ENCODE results near the gene STARD7. TPM values are rescaled to one million over a fixed set of nuclear protein-coding genes. Genes with fewer than 3 reads are reported as not detected.

The STARD7 gene
- total and polyA plus RNA-seq, 9 of the 15 experiments (the other 6 are each of a cell fraction or from before 2014, with no cell fraction given), result 90.9 to 196 (median 145) TPM

- TF ChIP-seq MTA3 (IDR thresholded peaks at IDR 0.05; ENCODE audit: borderline replicate concordance) (no peak), GTF2E2 (tag; IDR thresholded peaks at IDR 0.05) (no peak), HMG20A (CRISPR knock-in tag; conservative IDR thresholded peaks at IDR 0.05) (no peak), CC2D1A (IDR thresholded peaks at IDR 0.05) (peak; percentile 67; the same call in 1 of the 2 replicates), CTCF (IDR thresholded peaks at IDR 0.05 in 2 of 3, conservative IDR thresholded peaks at IDR 0.05 in 1 of 3; ENCODE audit: insufficient read depth in 2 of 3, low read depth in 1 of 3, low read length in 3 of 3) (peak; percentile 91 to 96 (median 95)), FOXP1 (CRISPR knock-in tag; IDR thresholded peaks at IDR 0.05) (0 out of 2 replicates have a peak, but pooled peaks have one; percentile 41), KLF1 (tag; IDR thresholded peaks at IDR 0.05) (no peak), CBFA2T2 (conservative IDR thresholded peaks at IDR 0.05) (peak; percentile 48), BHLHE40 (IDR thresholded peaks at IDR 0.05; ENCODE audit: low read length) (peak; percentile 16; the same call in 1 of the 2 replicates), TOE1 (IDR thresholded peaks at IDR 0.05; ENCODE audit: borderline replicate concordance) (peak; percentile 33; the same call in 1 of the 2 replicates), TOE1 (CRISPR knock-in tag; IDR thresholded peaks at IDR 0.05; ENCODE audit: borderline replicate concordance, low read depth) (no peak), KLF16 (IDR thresholded peaks at IDR 0.05) (peak; percentile 42; the same call in 1 of the 2 replicates), ARID2 (IDR thresholded peaks at IDR 0.05) (peak; percentile 64; the same call in 1 of the 2 replicates), NFIC (IDR thresholded peaks at IDR 0.05) (no peak), HNRNPH1 (optimal IDR thresholded peaks at IDR 0.05; ENCODE audit: low read depth, low read length) (no peak), YY1 (IDR thresholded peaks at IDR 0.05; ENCODE audit: borderline replicate concordance in 1 of 3, control insufficient read depth in 1 of 3, extremely low read depth in 1 of 3, insufficient read depth in 3 of 3, insufficient read length in 1 of 3, insufficient replicate concordance in 2 of 3, low read depth in 1 of 3, low read length in 2 of 3) (peak in 1 of 3 experiments; percentile 37), TFAM (CRISPR knock-in tag; conservative IDR thresholded peaks at IDR 0.05) (no peak), GATAD2B (IDR thresholded peaks at IDR 0.05; ENCODE audit: borderline replicate concordance) (0 out of 2 replicates have a peak, but pooled peaks have one; percentile 24), MCM5 (IDR thresholded peaks at IDR 0.05; ENCODE audit: low read depth) (no peak), SPI1 (IDR thresholded peaks at IDR 0.05; ENCODE audit: borderline replicate concordance, low read depth, low read length) (peak; percentile 62; the same call in 1 of the 2 replicates), JUNB (CRISPR knock-in tag; conservative IDR thresholded peaks at IDR 0.05) (no peak), ARID3A (IDR thresholded peaks at IDR 0.05; ENCODE audit: borderline replicate concordance, low read depth, low read length) (no peak), RAD21 (CRISPR knock-in tag; conservative IDR thresholded peaks at IDR 0.05 in 1 of 2, IDR thresholded peaks at IDR 0.05 in 1 of 2) (peak; percentile 89 to 91)
Measured at GRCh38 chr2:96174251-96175144, 34.1 kb downstream of the STARD7 start (continued).

All from K562 (cell line).